HG03159 (cell line): ENCODE data around the gene VDAC1.

ENCODE experiments used
- ATAC-seq: cut with Tn5 transposase; IDR thresholded peaks from one replicate; pipeline ENCODE4 v1.9.1; 2021; ENCODE audit warnings: mild to moderate bottlenecking, moderate library complexity; ENCODE audit not compliant: unreplicated experiment

The VDAC1 gene

DNA sequence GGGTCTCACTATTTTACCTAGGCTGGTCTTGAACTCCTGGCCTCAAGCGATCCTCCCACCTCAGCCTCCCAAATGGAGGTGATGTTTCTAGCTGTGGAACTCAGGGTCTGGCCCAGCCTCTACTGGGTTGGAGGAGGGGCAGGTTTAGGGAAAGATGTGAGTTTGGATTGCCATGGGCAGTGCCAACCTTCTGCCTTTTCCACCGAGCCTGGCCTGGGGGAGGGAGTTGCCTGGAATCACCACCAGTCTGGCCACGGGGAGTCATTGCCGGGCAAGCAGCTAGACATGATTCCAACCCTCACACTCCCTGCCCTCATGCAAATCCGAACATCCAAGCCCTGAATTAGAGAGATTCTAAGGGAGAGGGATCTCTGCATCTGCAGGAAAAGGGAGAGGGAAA lies 21.0 kb upstream of the VDAC1 start:
- no peak for ATAC-seq

DNA sequence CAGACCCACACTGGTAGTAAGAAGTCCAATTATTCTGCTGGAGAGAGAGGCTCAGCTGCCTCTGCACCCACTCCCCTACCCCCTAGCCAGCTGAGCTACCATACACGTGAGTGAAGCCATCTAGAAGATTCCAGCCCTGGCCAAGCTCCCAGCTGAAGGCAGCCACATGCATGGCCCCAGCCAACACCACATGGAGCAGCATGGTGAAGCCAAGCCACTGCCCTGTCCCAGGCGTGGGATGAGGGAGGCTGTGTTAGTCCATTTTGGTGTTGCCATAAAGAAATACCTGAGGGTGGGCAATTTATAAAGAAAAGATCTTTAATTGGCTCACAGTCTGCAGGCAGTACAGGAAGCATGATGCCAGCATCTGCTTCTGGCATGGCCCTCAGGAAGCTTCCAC lies 20.0 kb upstream of the VDAC1 start:
- ATAC-seq: no peak

DNA sequence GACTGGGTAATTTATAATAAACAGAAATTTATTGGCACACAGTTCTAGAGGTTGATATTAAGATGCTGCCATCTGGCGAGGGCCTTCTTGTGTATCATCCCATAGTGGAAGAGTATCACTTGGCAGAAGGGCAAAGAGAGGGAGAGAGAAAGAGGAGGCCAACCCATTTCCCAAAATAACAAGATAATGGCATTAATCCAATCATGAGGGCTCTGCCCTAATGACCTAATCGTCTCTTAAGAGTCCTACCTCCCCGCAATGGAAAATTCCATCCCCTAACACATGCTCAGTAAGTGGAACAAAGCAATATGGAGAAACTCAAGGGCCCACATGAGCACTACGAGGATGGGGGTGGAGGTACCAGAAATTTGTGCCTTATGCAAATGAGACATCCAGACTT lies 17.6 kb upstream of the VDAC1 start:
- no peak for ATAC-seq

DNA sequence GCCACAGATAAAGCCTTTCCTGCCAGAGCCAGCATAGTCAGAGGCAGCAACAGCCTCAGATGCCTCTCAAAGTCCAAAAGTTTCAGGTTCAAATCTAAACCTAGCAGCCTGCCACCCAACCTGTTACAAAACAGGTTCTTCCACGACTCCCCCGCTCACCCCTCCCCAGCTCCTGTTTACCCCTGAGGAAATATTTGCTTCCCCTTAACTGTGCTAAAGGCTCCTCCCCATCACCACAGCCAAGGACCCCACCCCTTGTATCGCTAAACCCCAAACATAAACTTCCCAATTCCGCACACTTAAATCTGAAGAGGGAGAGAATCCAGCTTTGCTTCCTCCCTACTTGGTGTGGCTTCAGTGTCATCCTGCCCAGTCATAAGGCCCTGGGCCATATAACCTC lies 15.4 kb upstream of the VDAC1 start:
- ATAC-seq: no peak

DNA sequence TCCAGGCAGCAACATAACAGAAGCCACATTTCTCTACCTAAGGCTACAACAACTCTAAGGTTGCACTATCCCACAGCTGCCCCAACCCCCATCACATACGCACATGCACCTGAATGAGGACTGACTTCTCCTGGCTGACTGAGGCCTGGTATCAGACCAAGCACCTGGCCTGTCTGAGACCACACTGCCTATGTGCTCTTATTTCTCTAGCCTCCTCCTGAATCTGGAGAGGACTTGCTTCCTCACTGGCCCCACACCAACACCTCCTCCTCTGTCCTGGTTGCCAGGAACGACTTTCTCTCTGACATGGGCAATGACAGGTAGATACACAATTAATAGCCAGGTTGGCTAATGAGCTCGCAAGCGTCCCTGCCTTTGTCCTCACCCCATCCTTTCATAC lies 14.9 kb upstream of the VDAC1 start:
- ATAC-seq: no peak

DNA sequence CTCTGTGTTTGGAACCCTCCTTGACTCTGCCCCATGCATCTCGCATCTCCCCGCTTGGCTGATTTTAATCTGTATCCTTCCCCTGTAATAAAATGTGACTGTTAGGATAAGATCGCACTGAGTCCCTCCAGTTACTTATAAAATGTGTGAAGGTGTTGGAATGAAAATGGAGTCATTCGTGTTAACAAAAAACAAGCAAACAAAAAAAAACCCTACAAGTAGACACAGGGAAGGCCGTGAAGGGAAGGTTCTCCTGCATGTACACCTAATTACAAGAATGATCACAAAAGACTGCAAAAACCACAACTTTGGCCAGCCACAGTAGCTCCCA lies 14.2 kb upstream of the VDAC1 start:
- ATAC-seq: no peak

DNA sequence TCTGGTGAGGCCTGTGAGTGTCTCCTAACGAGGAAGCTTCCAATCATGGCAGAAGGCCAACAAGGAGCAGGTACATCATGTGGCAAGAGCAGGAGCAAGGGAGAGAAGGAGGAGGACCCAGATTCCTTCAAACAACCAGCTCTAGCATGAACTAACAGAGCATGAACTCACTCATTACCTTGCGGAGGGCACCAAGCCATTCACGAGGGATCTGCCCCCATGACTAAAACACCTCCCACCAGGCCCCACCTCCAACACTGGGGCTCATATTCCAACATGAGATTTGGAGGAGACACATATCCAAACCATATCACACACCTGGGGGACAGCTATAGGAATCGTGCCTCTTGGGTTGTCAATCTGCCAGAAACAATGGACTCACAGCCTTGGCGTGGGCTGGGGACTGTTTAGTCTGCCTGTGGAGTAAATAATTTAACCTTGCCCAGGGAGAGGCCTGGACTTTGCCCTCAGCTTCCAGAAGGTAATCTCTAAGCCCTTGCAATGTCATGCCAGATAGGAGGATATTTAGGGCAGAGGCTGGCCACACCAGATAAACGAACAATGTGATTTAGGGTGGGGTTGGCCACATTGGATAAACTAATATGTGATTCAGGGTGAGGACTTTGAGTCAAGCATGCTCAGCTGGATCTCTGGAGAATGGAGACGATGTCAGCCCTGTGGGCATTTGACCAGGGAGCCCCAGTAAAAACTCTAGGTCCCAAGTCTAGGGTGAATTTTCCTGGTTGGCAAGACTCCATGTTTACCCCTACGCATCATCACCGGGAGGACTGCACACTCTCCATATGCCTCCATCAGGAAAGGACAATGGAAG lies 13.6 kb upstream of the VDAC1 start:
- ATAC-seq: no peak

DNA sequence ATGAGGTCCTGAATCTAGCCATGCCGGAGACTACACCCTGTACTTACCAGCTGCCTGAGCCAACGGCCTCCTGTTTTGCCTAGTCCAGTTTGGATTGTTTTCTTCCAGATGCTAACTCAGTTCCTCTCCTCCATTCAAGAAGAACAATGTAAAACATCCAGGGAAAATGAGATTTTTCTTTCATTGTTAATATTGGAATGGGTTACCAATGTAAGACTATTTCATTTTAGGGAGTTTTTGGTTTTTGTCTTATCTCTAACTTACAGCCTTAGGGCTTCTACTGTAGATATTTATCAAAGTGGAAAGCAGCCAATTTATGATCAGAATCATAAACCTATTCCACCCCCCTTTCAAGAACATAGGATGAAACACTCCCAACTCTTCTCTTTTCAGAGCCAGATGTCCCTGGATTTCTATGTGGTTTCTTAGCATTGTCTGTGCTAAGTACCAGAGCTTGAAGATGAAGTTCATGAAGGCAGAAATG lies 3.5 kb upstream of the VDAC1 start:
- no peak for ATAC-seq

DNA sequence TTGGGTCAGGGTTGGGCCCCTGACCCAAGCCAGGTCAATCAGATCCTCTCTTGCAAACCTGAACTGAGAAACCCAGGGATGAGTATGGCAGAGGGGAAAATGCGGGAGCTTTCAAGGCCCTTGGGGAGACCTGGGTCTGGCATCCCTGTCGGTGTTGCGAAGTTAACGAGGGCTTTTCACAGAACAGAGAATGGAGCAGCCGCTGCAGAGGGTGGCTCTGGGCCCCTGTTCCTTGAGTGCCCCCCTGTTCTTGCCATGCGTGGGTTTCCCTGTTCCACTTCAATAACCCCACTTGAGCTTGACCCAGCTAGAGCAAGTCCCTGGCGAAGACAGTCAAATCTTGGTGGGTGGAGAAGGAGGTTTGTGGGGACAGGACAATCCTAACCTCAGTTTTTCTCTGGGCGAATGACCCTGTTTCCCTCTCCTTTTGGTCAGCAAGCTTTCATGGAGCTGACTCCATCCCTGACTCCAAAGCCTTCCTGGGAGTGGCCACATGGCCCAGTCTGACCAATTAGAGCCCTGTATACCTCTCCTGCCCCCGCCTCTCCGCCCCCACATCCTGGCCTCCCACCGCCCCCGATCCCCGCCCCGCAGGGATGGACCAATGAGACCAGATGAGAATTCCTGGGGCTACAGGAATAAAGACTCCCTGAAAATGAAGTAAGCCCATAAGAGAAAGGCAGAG lies 2.9 kb upstream of the VDAC1 start:
- no peak for ATAC-seq

DNA sequence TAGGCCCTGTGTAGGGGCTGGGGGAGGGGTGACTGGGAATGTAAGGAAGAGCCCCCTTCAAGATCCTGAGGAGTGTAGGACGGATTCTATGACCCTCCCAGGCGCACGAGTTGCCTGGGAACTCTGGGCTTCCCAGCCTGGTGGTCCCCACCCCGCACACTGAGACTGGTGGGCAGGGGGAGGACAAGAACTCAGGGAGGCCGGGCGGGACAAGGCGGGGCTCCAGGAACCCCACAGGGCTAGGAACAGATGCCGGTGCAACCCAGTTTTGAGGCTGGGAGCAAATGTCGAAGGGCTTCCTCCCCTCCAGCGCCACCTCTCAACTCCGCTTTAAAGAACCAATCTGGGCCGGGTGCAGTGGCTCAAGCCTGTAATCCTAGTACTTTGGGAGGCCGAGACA lies 1.3 kb upstream of the VDAC1 start:
- no peak for ATAC-seq

DNA sequence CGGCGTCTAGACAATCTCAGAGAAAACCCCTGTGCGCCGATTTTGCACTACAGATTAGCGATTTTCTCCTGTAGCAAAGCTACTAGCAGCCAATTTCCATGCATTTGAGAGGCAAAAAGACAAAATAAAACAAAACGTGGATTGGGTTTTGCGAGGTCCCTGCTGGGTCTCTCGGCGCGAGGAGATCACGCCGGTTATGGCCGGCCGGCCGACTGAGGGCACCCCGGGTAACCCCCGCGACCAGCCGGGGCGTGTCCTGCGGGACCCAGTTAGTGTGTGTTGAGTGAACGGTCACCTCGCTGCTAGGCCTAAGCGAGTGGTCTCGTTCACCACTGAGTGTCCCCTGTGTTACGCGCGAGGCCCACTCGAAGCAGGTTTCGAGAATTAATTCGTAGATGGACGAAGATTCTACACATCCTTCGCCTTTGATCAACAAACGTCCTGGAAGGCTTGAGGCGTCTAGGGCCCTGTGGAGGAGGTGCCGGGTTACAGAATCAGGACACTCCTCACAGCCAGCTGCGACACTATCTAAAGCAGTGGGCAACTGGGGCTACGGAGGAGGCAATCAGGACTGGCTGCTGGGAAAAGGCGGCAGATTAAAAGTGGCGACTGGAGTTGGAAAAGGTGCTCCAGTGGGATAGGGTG lies 764 bp upstream of the VDAC1 start:
- no peak for ATAC-seq

DNA sequence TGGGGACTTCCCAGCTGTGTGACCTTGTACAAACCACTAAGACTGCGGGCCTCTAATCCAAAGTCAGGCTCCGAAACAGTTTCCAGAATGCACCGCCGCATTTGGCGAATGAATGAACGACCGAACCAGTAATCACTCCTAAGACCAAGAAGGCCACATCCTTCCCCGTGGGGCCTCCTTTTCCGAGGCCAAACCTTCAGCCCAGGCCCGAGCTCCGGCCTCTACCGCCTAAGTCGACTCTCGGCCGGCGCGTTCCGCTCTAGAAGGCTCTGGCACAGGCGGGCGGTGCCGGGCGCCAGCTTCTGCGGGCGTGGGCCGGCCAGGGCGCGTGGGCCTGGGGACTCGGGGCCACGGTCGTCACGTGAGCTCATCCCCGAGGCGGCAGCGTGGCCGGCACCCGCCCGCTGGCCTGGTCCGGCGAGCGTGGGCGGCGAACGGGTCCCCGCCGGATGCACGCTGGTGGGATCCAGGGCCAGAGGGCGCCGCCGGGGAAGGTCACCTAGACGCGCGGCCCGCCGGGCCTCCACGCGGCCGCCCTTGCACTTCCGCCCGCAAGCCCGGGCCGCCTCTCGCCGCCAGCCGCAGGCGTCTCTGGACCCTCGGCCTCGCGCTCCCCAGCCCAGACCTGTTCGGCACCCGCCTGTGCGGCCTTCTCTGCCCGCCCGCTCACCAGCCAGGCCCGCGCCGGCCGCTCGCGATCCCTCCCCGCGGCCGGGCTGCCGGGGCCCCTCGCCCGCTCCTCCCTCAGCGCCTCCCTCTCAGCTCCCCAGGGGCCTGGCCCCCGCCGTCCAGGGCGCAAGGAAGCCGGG lies 754 bp downstream of the VDAC1 start:
- ATAC-seq: peak; percentile 30

DNA sequence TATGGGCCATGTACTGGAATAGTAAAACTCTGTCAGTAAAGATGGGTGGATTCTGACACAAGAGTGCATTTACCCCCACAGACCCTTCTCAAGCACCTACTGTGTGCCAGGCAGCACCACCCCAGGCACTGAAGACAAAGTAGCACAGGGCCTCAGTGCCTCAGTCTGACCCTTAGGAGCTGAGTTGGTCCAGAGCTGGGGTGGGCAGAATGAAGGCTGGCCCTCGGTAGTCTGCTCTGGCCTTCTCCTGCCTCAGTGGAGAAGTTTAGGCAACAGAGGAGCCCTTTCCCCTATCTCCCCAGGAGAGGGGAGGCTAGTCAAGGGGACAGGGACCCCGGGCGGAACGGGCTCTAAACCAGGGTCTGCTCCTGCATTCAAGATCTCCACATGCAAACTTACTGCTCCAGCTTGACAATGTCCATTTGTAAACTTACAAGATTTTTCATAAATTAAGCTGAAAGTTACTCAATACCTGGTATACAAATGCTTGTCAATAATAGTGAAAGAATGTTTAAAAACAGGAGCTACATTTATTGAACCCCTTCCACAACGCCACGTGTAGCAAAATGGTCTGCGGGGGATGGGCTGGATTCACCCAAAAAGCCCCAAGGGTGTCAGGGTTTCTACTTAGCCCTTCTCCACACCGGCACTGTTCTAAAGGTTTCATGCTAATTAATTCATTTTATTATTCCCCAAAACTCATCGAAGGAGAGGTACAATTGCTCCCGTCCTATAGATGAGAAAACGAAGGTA lies 1.5 kb downstream of the VDAC1 start:
- no peak for ATAC-seq

DNA sequence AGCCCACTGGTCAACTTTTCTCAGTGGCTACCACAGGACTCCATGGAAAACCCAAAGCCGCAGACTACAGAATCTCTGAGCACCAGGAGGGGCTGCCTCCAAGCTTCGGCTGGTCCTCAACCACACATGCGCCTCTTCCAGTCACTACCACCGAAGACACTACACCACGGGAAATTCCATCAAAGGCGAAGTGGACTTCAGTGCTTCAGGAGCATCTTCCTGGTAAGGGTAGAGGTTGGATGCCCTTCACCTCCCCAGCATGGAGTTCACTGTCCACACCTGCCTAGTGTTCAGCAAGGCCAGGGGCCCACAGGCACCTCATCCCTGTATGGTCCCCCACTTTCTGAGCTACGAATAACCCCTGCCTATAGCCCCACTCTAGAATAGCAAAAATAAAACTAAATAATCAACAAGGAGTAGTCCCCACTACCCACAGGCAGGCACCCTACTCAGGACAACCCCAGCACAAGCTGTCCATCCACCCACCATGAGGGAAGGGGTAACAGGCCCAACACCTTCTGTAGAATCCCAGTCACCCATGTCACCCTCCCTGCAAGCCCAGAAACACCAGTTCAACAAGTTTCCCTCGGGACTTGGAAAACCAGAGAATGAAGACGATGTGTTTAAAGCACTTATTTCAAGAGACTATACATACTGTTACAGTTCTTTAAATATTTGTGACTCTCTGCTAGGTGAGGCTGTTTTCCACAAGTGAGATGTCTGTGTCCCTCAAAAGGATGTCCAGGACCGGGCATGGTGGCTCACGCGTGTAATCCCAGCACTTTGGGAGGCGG lies 2.6 kb downstream of the VDAC1 start:
- ATAC-seq: no peak

DNA sequence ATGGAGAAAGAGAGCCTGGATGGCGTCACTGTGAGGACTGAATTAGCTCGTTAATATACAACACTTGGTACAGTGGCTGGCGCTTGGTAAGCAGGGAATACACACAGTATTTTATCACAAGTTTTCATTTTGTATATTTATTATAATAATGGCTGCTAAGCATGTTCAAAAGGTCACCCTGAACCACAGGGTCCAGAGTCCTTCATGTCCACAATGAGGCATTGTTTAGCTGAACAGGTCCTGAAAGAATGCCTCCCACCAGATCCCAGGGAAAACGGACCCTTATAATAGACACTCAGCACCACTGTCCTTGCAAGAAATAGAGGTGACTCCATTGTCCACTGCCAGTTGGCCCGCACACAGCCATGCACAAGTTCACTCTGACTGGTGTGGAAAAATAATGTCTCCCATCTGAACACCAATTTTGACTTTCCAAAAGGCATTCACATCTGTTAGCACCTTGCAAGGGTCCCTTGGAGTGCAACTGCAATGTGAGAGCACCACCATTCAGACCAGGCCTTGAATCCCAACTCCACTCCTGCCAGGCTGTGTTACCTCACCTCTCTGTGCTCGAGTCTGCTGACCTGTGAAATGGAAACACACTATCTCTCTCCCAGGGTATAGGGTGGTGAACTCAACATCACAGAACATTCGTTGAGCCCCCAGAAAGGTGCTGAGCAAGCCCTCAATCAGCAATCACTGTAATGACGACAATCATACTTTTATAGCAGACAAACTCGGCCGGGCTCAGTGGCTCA lies 3.9 kb downstream of the VDAC1 start:
- ATAC-seq: no peak

DNA sequence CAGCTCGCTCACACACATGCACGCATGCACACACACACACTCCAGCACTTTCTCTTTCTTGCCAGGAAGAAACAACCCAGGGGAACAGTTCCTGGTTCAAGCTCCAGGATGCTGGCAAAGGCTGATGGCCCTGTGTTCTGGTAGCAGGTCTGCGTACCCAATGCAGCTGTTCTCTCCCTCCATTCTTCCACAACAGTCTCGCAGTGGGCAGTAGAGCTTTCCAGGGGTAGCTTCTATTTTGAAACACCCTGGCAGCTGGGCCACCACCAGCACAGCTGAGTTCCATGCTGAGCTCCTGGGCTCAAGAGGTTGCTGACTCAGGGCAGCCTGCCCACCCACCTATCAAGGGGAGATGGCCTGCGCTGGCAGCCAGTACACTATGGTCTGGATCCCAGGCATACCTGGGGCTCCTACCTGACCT lies 4.7 kb downstream of the VDAC1 start:
- ATAC-seq: no peak

DNA sequence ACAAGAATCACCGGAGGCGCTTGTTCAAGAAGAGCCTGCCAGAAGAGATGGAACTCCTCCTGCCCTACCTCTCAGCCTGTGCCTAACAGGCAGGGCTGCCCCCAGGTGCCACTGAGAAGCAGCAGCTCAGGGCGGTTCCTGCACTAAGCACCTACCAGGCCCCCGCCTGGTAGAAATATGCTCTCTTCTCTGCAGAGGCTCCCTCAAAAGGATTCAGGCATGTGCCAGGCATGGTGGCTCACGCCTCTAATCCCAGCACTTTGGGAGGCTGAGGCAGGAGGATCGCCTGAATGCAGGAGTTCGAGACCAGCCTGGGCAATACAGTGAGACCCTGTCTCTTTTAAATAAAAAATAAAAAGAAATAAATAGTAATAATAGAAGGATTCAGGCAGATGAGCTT lies 6.0 kb downstream of the VDAC1 start:
- ATAC-seq: no peak

DNA sequence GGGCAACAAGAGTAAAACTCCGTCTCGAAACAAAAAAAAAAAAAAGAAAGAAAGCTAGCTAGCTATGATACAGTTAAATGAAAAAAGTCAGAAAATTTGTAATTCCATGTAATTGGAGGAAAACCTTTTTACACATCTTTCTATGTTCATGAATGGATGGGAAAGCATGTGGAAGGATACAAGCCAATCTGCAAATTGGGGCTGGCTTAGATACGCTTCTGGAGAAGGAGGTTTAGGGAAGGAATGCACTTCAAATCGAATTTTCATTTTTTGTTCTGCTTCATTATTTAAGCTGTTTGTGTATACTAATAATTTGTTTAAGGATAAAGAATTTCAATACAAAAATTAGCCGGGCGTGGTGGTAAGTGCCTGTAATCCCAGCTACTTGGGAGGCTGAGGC lies 6.7 kb downstream of the VDAC1 start:
- no peak for ATAC-seq

DNA sequence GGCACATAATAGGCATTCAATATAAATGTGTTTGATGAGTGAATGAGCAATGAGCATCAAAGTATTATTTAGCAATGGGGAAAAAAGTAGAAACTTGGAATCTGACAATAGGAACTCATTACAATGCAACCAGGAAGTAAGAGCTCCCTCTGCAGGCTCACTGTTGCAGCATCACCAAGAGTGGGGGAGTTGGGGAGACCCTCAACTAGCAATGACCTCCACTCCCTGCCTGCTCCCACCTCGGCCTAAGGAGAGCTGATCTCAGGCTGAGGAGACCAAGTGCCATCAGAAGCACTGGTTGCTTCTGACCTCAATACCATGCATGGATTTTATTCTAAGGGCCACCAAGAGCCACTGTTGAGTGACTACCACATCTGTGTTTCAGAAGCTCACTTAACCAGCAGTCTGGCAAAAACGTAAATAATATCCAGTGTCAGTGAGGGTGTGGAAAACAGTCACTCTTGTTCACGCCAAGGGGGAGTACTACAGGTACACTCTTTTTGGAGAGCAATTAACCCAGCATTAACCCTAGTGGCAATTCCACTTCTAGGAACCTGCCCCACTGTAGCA lies 8.0 kb downstream of the VDAC1 start:
- ATAC-seq: no peak
